Esophagus (tissue), 2 donors: ENCODE data around the gene RELA. TPM values are rescaled to one million over a fixed set of nuclear protein-coding genes. Genes with fewer than 3 reads are reported as not detected.

Experiments
- H3K27ac ChIP-seq, 2 donors: one replicate each; pipeline ENCODE4 v1.5.1; 2013; ENCODE audit warnings: low read depth in 2 of 2, mild to moderate bottlenecking in 2 of 2, inconsistent platforms in 1 of 2, low read length in 1 of 2, moderate library complexity in 1 of 2
- H3K27me3 ChIP-seq, 2 donors: one replicate each; pipeline ENCODE4 v1.6.1; 2013; ENCODE audit warnings: low read length in 2 of 2, control low read depth in 1 of 2, mild to moderate bottlenecking in 1 of 2; ENCODE audit not compliant: insufficient read depth in 2 of 2, control insufficient read depth in 1 of 2
- H3K36me3 ChIP-seq, 2 donors: one replicate each; pipeline ENCODE4 v1.6.1; 2013; ENCODE audit warnings: low read length in 1 of 2; ENCODE audit not compliant: control insufficient read depth in 2 of 2, insufficient read depth in 2 of 2
- H3K4me1 ChIP-seq, 2 donors: one replicate each; pipeline ENCODE4 v1.6.1; 2013; ENCODE audit warnings: low read length in 1 of 2; ENCODE audit not compliant: control insufficient read depth in 2 of 2, insufficient read depth in 2 of 2
- H3K4me3 ChIP-seq, 2 donors: one replicate each; pipeline ENCODE4 v1.5.1; 2013; ENCODE audit warnings: low read length in 2 of 2, mild to moderate bottlenecking in 2 of 2, low read depth in 1 of 2, moderate library complexity in 1 of 2
- H3K9me3 ChIP-seq, 2 donors: one replicate each; pipeline ENCODE4 v1.6.1; 2013; ENCODE audit warnings: mild to moderate bottlenecking in 2 of 2, low read depth in 1 of 2, low read length in 1 of 2, moderate library complexity in 1 of 2; ENCODE audit not compliant: control insufficient read depth in 2 of 2, insufficient read depth in 1 of 2
- WGBS, 2 donors: extraction: QIAGEN DNeasy Blood & Tissue Kit; methylation state at CpG; one replicate each; pipeline ENCODE4 v1.1.7; 2013; 5-methylcytosine and 5-hydroxymethylcytosine counted together
- polyA plus RNA-seq, 2 donors: library from polyadenylated mRNA; stranded (reverse); fragments of 200-250 nt; gene quantifications; one replicate each; pipeline ENCODE4 v1.2.3, GENCODE V29; 2013
- donor health status: healthy with polysubstance abuse.
- donor health status: Bipolar disorder and iron deficiency.

Gene RELA
- polyA plus RNA-seq, 2 donors = 39.6 to 40.0 TPM

DNA sequence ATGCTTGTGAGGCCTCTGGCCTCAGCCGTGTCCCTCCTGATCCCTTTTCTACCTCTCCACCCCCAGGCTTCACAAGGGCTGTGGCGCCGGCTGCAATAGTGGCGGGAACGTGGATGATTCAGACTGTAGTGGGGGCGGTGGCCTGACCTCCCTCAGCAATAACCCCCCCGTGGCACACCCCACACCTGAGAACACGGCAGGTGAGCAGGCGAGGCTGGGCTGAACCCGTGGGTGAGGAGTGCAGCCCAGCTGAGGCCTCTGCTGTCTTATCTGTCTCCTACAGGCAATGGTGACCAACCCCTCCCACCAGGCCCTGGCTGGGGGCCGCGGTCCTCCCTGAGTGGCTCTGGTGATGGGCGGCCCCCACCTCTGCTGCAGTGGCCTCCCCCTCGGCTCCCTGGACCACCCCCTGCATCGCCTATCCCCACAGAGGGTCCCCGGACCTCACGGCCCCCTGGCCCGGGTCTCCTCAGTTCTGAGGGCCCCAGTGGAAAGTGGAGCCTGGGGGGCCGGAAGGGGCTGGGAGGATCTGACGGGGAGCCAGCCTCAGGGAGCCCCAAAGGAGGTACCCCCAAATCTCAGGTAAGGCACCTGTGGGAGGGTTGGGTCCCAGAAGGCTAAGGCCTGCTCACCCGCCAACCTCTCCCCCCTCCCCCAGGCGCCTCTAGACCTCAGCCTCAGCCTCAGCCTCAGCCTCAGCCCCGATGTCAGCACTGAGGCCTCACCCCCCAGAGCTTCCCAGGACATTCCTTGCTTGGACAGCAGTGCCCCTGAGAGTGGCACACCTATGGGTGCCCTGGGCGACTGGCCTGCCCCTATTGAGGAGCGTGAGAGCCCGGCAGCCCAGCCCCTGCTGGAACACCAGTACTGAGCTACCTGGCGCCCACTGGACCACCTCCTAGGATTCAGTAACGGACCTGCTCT lies 26.3 kb downstream of the RELA start:
- H3K27me3 ChIP-seq = no peaks in the 10 kb centered on the region
- H3K27ac ChIP-seq = no peak overlapping the region
- no peaks in the 10 kb centered on the region for H3K9me3 ChIP-seq
- 87 to 91% methylated on average over 25 to 28 of the region's 28 CpGs for WGBS, 2 donors
- no peak overlapping the region for H3K4me3 ChIP-seq
- H3K36me3 ChIP-seq = peaks cover 4 to 42% of the 10 kb centered on the region in 2 donors
- H3K4me1 ChIP-seq = peaks cover 8 to 9% of the 10 kb centered on the region in 2 donors

DNA sequence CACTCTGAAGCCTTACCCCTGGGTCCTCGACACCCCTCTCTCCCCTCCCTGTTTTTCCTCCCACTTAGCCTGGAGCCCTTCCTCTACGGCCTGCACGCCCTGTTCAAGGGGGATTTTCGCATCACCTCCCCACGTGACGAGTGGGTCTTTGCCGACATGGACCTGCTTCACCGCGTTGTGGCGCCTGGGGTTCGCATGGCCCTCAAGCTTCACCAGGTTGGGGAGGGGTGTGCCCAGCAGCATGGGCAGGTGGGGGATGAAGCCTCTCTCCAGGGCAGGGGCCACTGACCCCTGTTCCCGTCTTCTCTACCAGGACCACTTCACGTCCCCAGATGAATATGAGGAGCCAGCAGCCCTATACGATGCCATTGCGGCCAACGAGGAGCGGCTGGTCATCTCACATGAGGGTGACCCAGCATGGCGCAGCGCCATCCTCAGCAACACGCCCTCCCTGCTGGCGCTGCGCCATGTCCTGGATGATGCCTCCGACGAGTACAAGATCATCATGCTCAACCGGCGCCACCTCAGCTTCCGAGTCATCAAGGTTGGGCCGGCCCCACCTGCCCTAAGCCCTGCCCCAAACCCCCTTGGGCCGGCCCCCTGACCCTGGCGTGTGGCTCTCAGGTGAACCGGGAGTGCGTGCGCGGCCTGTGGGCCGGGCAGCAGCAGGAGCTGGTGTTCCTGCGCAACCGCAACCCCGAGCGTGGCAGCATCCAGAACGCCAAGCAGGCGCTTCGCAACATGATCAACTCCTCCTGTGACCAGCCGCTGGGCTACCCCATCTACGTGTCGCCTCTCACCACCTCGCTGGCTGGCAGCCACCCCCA lies 27.6 kb downstream of the RELA start:
- H3K36me3 ChIP-seq = peaks cover 13 to 51% of the 10 kb centered on the region in 2 donors
- WGBS, 2 donors = 88 to 91% methylated on average over 46 of the region's 46 CpGs
- H3K9me3 ChIP-seq = no peaks in the 10 kb centered on the region
- no peaks in the 10 kb centered on the region for H3K27me3 ChIP-seq
- H3K27ac ChIP-seq = no peak overlapping the region
- H3K4me3 ChIP-seq = no peak overlapping the region
- peaks cover 8 to 9% of the 10 kb centered on the region in 2 donors for H3K4me1 ChIP-seq

DNA sequence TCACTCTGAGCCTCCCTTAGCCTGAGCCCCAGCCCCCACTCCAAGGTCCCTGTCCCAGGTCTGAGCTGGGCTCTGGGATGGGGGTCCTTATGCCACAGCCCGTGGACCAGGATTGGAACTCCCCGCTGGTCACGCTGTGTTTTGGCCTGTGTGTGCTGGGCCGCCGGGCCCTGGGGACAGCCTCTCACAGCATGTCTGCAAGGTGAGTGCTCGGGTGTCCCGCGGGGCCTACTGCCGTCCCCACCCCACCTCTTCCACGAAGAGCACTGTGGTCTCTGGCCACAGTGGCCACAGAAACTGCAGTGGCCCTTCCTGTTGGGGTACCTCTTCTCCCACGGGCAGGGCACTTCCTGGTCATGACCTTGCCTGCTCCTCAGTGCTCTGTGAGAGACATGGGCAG lies 28.3 kb downstream of the RELA start:
- Histone ChIP-seq H3K27ac (no peak overlapping the region), H3K9me3 (no peaks in the 10 kb centered on the region), H3K4me3 (no peak overlapping the region), H3K4me1 (peaks cover 5 to 6% of the 10 kb centered on the region in 2 donors), H3K27me3 (no peaks in the 10 kb centered on the region), H3K36me3 (peaks cover 17 to 57% of the 10 kb centered on the region in 2 donors)
- 91 to 94% methylated on average over 11 of the region's 11 CpGs for WGBS, 2 donors

DNA sequence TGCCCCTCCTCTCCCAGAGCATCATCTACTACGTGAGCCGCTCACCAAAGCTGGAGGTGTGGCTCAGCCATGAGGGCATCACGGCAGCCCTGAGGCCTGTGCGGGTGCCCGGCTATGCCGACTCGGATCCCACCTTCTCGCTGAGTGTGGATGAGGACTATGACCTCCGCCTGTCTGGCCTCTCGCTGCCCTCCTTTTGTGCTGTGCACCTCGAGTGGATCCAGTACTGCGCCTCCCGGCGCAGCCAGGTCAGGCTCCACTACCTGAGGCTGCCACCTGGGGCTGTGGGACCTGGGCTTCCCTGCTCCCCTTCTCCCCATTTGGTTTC lies 28.6 kb downstream of the RELA start:
- no peaks in the 10 kb centered on the region for H3K27me3 ChIP-seq
- WGBS, 2 donors = 88 to 92% methylated on average over 14 of the region's 14 CpGs
- H3K4me3 ChIP-seq = no peak overlapping the region
- peaks cover 5 to 6% of the 10 kb centered on the region in 2 donors for H3K4me1 ChIP-seq
- no peak overlapping the region for H3K27ac ChIP-seq
- H3K36me3 ChIP-seq = peaks cover 17 to 61% of the 10 kb centered on the region in 2 donors
- H3K9me3 ChIP-seq = no peaks in the 10 kb centered on the region

DNA sequence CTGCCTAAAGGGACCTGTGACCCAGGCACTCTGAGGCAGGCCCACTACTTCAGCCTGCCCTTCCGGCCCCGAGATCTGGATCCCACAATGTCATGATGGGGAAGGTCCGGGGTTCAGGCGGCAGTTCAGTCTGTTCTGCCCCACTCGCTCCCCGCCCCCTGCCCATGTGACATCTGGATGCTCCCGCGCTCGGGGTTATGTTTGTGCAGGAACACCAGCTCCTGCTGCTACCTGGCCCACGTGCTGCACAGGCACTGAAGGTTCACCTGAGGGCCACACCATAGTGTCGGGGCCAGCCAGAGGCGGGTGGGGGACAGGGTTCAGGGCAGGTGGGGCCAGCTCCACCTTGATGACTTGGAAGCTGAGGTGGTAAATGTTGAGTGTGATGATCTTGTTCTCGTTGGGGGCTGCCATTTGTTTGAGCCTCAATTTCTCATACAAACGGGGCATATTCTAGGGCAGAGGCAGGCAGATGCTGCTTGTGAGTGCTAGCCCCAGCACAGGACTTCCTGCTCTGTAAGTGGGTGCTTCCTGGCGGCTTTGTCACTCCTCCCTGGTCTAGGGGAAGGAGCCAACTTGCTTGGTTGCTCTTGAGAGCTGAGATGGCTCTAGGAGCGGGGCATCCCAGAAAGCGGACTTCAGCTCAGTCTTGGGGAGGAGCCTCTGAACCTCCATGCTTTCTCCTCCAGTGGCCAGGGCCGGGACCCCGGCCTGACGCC lies 29.2 kb downstream of the RELA start:
- H3K27me3 ChIP-seq = no peaks in the 10 kb centered on the region

DNA sequence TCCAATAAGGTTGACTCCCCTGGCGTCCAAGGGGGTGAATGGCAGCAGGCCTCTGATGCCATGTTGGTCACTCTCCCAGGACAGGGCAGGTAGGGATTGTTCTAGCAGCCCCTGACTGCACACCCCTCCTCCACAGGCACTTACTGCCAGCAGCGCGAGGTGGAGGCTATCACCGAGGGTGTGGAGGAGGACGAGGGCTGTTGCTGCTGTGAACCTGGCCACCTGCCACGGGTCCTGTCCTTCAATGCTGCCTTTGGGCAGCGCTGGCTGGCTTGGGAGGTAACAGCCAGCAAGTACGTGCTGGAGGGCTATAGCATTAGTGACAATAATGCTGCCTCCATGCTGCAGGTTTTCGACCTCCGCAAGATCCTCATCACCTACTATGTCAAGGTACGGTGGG lies 32.5 kb downstream of the RELA start:
- WGBS, 2 donors = 84 to 91% methylated on average over 11 of the region's 11 CpGs
- peaks cover 0 to 4% of the 10 kb centered on the region in 2 donors for H3K4me1 ChIP-seq
- no peaks in the 10 kb centered on the region for H3K9me3 ChIP-seq
- H3K4me3 ChIP-seq = no peak overlapping the region
- no peak overlapping the region for H3K27ac ChIP-seq
- peaks cover 22 to 72% of the 10 kb centered on the region in 2 donors for H3K36me3 ChIP-seq
- H3K27me3 ChIP-seq = no peaks in the 10 kb centered on the region

More for the DNA sequence above, 29.2 kb downstream of the RELA start:
- H3K36me3 ChIP-seq = peaks cover 21 to 65% of the 10 kb centered on the region in 2 donors
- peaks cover 5 to 6% of the 10 kb centered on the region in 2 donors for H3K4me1 ChIP-seq
- H3K27ac ChIP-seq = no peak overlapping the region
- no peaks in the 10 kb centered on the region for H3K9me3 ChIP-seq
- H3K4me3 ChIP-seq = no peak overlapping the region
- 80 to 83% methylated on average over 20 of the region's 20 CpGs for whole genome bisulfite sequencing, 2 donors

DNA sequence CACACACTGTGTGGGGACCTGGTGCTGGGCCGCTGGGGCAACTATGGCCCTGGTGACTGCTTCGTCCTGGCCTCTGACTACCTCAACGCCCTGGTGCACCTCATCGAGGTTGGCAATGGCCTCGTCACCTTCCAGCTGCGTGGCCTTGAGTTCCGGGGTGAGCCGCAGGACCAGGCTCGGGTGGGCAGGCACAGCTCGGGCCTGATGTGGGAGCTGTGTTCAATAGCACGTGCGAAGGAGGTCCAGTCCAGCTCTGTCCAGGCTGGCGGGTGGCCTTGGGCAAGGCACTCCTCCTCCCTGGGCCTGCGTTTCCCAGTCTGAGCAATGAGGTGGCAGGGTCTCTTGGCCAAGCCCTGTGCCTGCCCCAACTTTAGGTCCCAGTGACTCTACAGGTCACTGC lies 33.1 kb downstream of the RELA start:
- no peak overlapping the region for H3K27ac ChIP-seq
- no peaks in the 10 kb centered on the region for H3K27me3 ChIP-seq
- H3K4me1 ChIP-seq = peaks cover 0 to 3% of the 10 kb centered on the region in 2 donors
- no peak overlapping the region for H3K4me3 ChIP-seq
- 91 to 96% methylated on average over 14 of the region's 14 CpGs for WGBS, 2 donors
- H3K9me3 ChIP-seq = no peaks in the 10 kb centered on the region
- H3K36me3 ChIP-seq = peaks cover 22 to 72% of the 10 kb centered on the region in 2 donors

DNA sequence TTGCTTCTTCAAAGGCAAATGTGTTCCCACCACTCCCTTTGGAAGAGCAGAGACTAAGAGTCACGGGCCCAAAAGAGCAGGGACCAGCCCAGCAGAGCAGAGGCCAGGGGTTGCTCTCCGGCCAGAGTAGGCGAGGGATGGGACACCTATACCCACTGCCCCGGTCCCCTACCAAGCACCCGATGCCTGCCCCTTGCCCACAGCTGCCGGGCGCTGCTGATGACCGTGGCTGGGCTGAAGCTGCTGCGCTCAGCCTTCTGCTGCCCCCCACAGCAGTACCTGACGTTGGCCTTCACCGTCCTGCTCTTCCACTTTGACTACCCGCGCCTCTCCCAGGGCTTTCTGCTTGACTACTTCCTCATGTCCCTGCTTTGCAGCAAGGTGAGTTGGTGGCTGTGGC lies 35.5 kb downstream of the RELA start:
- Histone ChIP-seq H3K4me3 (no peak overlapping the region), H3K9me3 (no peaks in the 10 kb centered on the region), H3K27me3 (no peaks in the 10 kb centered on the region), H3K36me3 (peaks cover 23 to 77% of the 10 kb centered on the region in 2 donors), H3K4me1 (peaks cover 0 to 3% of the 10 kb centered on the region in 2 donors), H3K27ac (no peak overlapping the region)
- WGBS, 2 donors = 92 to 96% methylated on average over 13 of the region's 13 CpGs

DNA sequence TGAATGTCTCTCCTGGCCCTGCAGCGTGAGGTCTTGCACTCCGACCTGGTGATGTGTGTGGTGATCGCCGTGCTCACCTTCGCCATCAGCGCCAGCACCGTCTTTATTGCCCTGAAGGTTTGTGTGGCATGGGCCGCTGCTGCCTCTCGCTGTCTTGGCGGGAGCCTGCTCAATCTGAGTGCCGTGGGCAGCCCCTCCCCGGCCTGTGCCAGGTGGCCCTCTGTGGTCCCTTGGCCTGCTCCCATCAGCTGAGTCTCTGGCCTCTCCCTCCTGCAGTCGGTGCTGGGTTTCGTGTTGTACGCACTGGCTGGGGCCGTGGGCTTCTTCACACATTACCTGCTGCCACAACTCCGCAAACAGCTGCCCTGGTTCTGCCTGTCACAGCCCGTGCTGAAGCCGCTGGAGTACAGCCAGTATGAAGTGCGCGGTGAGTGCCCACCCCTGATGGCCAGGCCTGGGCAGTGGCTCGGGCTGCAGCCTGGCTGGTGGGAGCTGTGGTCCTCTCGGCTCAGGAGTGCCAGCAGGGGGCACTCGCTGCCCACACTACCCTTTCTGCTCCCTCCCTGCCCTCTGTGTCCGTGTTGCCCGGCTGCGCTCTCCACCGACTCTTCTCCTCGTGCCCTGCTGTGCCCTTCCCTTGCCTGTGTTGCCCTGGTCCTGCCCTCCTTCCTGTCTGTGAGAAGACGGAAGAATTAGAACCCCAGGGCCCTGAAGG lies 36.9 kb downstream of the RELA start:
- no peaks in the 10 kb centered on the region for H3K27me3 ChIP-seq
- 67 to 71% methylated on average over 29 to 30 of the region's 30 CpGs for WGBS, 2 donors
- H3K4me3 ChIP-seq = no peak overlapping the region
- peaks cover 0 to 3% of the 10 kb centered on the region in 2 donors for H3K4me1 ChIP-seq
- no peaks in the 10 kb centered on the region for H3K9me3 ChIP-seq
- peaks cover 29 to 82% of the 10 kb centered on the region in 2 donors for H3K36me3 ChIP-seq
- H3K27ac ChIP-seq = no peak overlapping the region
